AG08396 (cell line): ENCODE data around the gene CFAP43.
"Not testable (repeated sequence)": the region's sequence is repeated elsewhere in the genome, so short reads cannot be mapped to it uniquely, and the experiment has no call there.

Experiments
- DNase-seq: peaks from one replicate; pipeline ENCODE4 v3.0.0; 2012; ENCODE audit warnings: low spot score, mixed read lengths

Gene CFAP43

GRCh38 chr10:104255311-104255981 lies 23.3 kb upstream of the CFAP43 start:
- peak; percentile 82 for DNase-seq

- DNase-seq, result peak; percentile 83
These were observed 22.5 kb upstream of the CFAP43 start, which contains the start of gene GSTO1 for GRCh38 chr10:104254493-104255310. GSTO1 (plus strand) TSS chr10:104254892; CDS start chr10:104254929, 37 bp downstream.

- DNase-seq, result no peak
These were observed 21.6 kb upstream of the CFAP43 start for GRCh38 chr10:104253606-104254410.

- DNase-seq, result no peak
These were observed 20.9 kb upstream of the CFAP43 start for GRCh38 chr10:104253106-104253505.

- DNase-seq, result no peak
These were observed 20.2 kb upstream of the CFAP43 start for GRCh38 chr10:104252368-104252767.

GRCh38 chr10:104251443-104251842 lies 19.3 kb upstream of the CFAP43 start:
- DNase-seq, result no peak

GRCh38 chr10:104250371-104250770 lies 18.2 kb upstream of the CFAP43 start:
- DNase-seq, result no peak

- DNase-seq, result not testable (repeated sequence)
These were observed 16.8 kb upstream of the CFAP43 start for GRCh38 chr10:104248931-104249330.

GRCh38 chr10:104247513-104248146 lies 15.5 kb upstream of the CFAP43 start:
- no peak for DNase-seq

GRCh38 chr10:104246976-104247375 lies 14.8 kb upstream of the CFAP43 start:
- peak; percentile 73 for DNase-seq

- no peak for DNase-seq
These were observed 13.0 kb upstream of the CFAP43 start for GRCh38 chr10:104245066-104245632.

GRCh38 chr10:104243512-104243911 lies 11.3 kb upstream of the CFAP43 start:
- no peak for DNase-seq

GRCh38 chr10:104243009-104243408 lies 10.8 kb upstream of the CFAP43 start:
- DNase-seq, result not testable (repeated sequence)

GRCh38 chr10:104242545-104242944 lies 10.4 kb upstream of the CFAP43 start:
- DNase-seq, result no peak

- no peak for DNase-seq
These were observed 7.9 kb upstream of the CFAP43 start for GRCh38 chr10:104240078-104240477.

GRCh38 chr10:104235801-104236200 lies 3.6 kb upstream of the CFAP43 start:
- DNase-seq, result no peak

GRCh38 chr10:104234934-104235333 lies 2.8 kb upstream of the CFAP43 start:
- no peak for DNase-seq

- DNase-seq, result no peak
These were observed 1.7 kb upstream of the CFAP43 start for GRCh38 chr10:104233817-104234216.

GRCh38 chr10:104232613-104233102 lies 494 bp upstream of the CFAP43 start:
- no peak for DNase-seq

GRCh38 chr10:104230490-104230889 lies 1.7 kb downstream of the CFAP43 start:
- DNase-seq, result no peak

- DNase-seq, result no peak
These were observed 8.9 kb downstream of the CFAP43 start for GRCh38 chr10:104223304-104223703.
